Activated CD8-positive, alpha-beta memory T cell treated with anti-CD3 and anti-CD28 coated beads for 4 hours (primary cell): ENCODE measurements around the gene SLC25A21.

ENCODE experiments used
- DNase-seq, 2 donors: peaks; one replicate each; pipeline ENCODE4 v3.0.0-alpha.2; 2020; ENCODE audit warnings: low read depth in 2 of 2

SLC25A21 gene

GRCh38 chr14:37045340-37046061 lies 126.9 kb downstream of the SLC25A21 start:
- DNase-seq = no peak

- DNase-seq = no peak
Observed at GRCh38 chr14:37037636-37038387, 134.6 kb downstream of the SLC25A21 start.

GRCh38 chr14:37036669-37037341 lies 135.6 kb downstream of the SLC25A21 start:
- DNase-seq = no peak

GRCh38 chr14:37035401-37035800 lies 137.0 kb downstream of the SLC25A21 start:
- no peak for DNase-seq

- DNase-seq = no peak
Observed at GRCh38 chr14:37034410-37035285, 137.8 kb downstream of the SLC25A21 start.

- no peak for DNase-seq
Observed at GRCh38 chr14:37032863-37033262, 139.5 kb downstream of the SLC25A21 start.

- DNase-seq = no peak
Observed at GRCh38 chr14:37027188-37027824, 145.1 kb downstream of the SLC25A21 start.

GRCh38 chr14:37023875-37024565 lies 148.4 kb downstream of the SLC25A21 start:
- DNase-seq = no peak

- DNase-seq = no peak
Observed at GRCh38 chr14:37021390-37021789, 151.0 kb downstream of the SLC25A21 start.

GRCh38 chr14:37019488-37019887 lies 152.9 kb downstream of the SLC25A21 start:
- no peak for DNase-seq

GRCh38 chr14:37018571-37019240 lies 153.7 kb downstream of the SLC25A21 start:
- DNase-seq = no peak

GRCh38 chr14:37013078-37013477 lies 159.3 kb downstream of the SLC25A21 start:
- no peak for DNase-seq

GRCh38 chr14:36998686-36999085 lies 173.7 kb downstream of the SLC25A21 start:
- no peak for DNase-seq

GRCh38 chr14:36997843-36998242 lies 174.6 kb downstream of the SLC25A21 start:
- DNase-seq = no peak

- no peak for DNase-seq
Observed at GRCh38 chr14:36996857-36997590, 175.4 kb downstream of the SLC25A21 start.

- DNase-seq = no peak
Observed at GRCh38 chr14:36996133-36996856, 176.1 kb downstream of the SLC25A21 start.

GRCh38 chr14:36989806-36990205 lies 182.6 kb downstream of the SLC25A21 start:
- no peak for DNase-seq

- no peak for DNase-seq
Observed at GRCh38 chr14:36988989-36989388, 183.4 kb downstream of the SLC25A21 start.

- DNase-seq = no peak
Observed at GRCh38 chr14:36988568-36988967, 183.8 kb downstream of the SLC25A21 start.
